ENCODE results near the gene HOMER3. TPM values are rescaled to one million over a fixed set of nuclear protein-coding genes. Genes with fewer than 3 reads are reported as not detected.

Gene HOMER3
- total and polyA plus RNA-seq, 2 of the 13 experiments (the other 11 are each of a cell fraction or from before 2014, with no cell fraction given): 21.3 to 27.3 TPM

GRCh38 chr19:18943465-18943864 lies 2.4 kb upstream of the HOMER3 start (continued):
- peak; percentile 77; the same call in 1 of the 2 replicates for TF ChIP-seq ZSCAN20 (CRISPR knock-in tag; IDR thresholded peaks at IDR 0.05; ENCODE audit: borderline replicate concordance)
- TF ChIP-seq FOXO1 (CRISPR knock-in tag; IDR thresholded peaks at IDR 0.05): no peak
- no peak for TF ChIP-seq PTBP1 (IDR thresholded peaks at IDR 0.05; ENCODE audit: low read depth, low read length, poor library complexity, severe bottlenecking)
- TF ChIP-seq HOXD1 (CRISPR knock-in tag; IDR thresholded peaks at IDR 0.05): no peak
- TF ChIP-seq FOXA3 (CRISPR knock-in tag; IDR thresholded peaks at IDR 0.05): peak; percentile 24; the same call in 1 of the 2 replicates
- no peak for TF ChIP-seq FOSL1 (CRISPR knock-in tag; IDR thresholded peaks at IDR 0.05; ENCODE audit: borderline replicate concordance)
- no peak for TF ChIP-seq KDM5B (CRISPR knock-in tag; IDR thresholded peaks at IDR 0.05; ENCODE audit: borderline replicate concordance)
- no peak for TF ChIP-seq GLI4 (CRISPR knock-in tag; IDR thresholded peaks at IDR 0.05; ENCODE audit: borderline replicate concordance)
- no peak for TF ChIP-seq ZUFSP (CRISPR knock-in tag; IDR thresholded peaks at IDR 0.05; ENCODE audit: borderline replicate concordance)
- TF ChIP-seq RBFOX2 (IDR thresholded peaks at IDR 0.05; ENCODE audit: low read depth, low read length): no peak
- peak; percentile 90 for TF ChIP-seq ADNP (CRISPR knock-in tag; IDR thresholded peaks at IDR 0.05)
- no peak for TF ChIP-seq REL (CRISPR knock-in tag; conservative IDR thresholded peaks at IDR 0.05)
- no peak for TF ChIP-seq E2F2 (CRISPR knock-in tag; IDR thresholded peaks at IDR 0.05; ENCODE audit: borderline replicate concordance)
- TF ChIP-seq GFI1 (CRISPR knock-in tag; IDR thresholded peaks at IDR 0.05; ENCODE audit: borderline replicate concordance): no peak
- TF ChIP-seq MXI1 (IDR thresholded peaks at IDR 0.05; ENCODE audit: borderline replicate concordance, low read depth, low read length): no peak
- no peak for TF ChIP-seq MTF2 (CRISPR knock-in tag; IDR thresholded peaks at IDR 0.05; ENCODE audit: borderline replicate concordance)
- TF ChIP-seq SRSF1 (optimal IDR thresholded peaks at IDR 0.05; ENCODE audit: low read depth, low read length): no peak
- TF ChIP-seq ZNF292 (CRISPR knock-in tag; IDR thresholded peaks at IDR 0.05; ENCODE audit: borderline replicate concordance, low read depth): no peak
- no peak for TF ChIP-seq SP1 (IDR thresholded peaks at IDR 0.05)
- no peak for TF ChIP-seq SP1 (CRISPR knock-in tag; IDR thresholded peaks at IDR 0.05)
- TF ChIP-seq ZHX2 (IDR thresholded peaks at IDR 0.05; ENCODE audit: low read depth): no peak
- TF ChIP-seq ZHX2 (CRISPR knock-in tag; IDR thresholded peaks at IDR 0.05; ENCODE audit: borderline replicate concordance): no peak
- TF ChIP-seq ZNF431 (CRISPR knock-in tag; IDR thresholded peaks at IDR 0.05; ENCODE audit: borderline replicate concordance, low read depth): no peak
- peak; percentile 79; the same call in 1 of the 2 replicates for TF ChIP-seq CHD4 (IDR thresholded peaks at IDR 0.05; ENCODE audit: borderline replicate concordance, low read length)
